Gastroesophageal sphincter (tissue), 4 donors: Measurements from ENCODE around the gene MACROD2. TPM values are rescaled to one million over a fixed set of nuclear protein-coding genes. Genes with fewer than 3 reads are reported as not detected.
A peak's percentile ranks its signal among the peaks of the same experiment; 100 is the strongest.

Experiments
- ATAC-seq: fragments of 150-250 bp; one replicate; pipeline ENCODE4 v1.9.1; 2016; ENCODE audit warnings: mild to moderate bottlenecking, moderate library complexity
- H3K27ac ChIP-seq, 4 donors: fragments of 200-600 bp; sonication (generic) in 3 of 4; 1 replicate in 3 of 4; 2 replicates in 1 of 4; pipeline ENCODE4 v1.5.1; 2016 to 2019
- H3K27me3 ChIP-seq: fragments of 200-600 bp; sonication (generic); one replicate; pipeline ENCODE4 v1.5.1; 2019
- H3K36me3 ChIP-seq, 2 donors: fragments of 200-600 bp; sonication (generic); one replicate each; pipeline ENCODE4 v1.5.1; 2019; ENCODE audit warnings: control low read depth in 1 of 2
- H3K4me1 ChIP-seq, 3 donors: fragments of 200-600 bp; sonication (generic); 1 replicate in 2 of 3; 2 replicates in 1 of 3; pipeline ENCODE4 v1.5.1; 2016 to 2019; ENCODE audit warnings: control low read depth in 2 of 3
- H3K4me3 ChIP-seq, 2 donors: fragments of 200-600 bp; sonication (generic); one replicate each; pipeline ENCODE4 v1.5.1; 2019; ENCODE audit warnings: mild to moderate bottlenecking in 1 of 2, moderate library complexity in 1 of 2
- H3K9me3 ChIP-seq, 3 donors: fragments of 200-600 bp; sonication (generic); one replicate each; pipeline ENCODE4 v1.5.1; 2017 to 2019; ENCODE audit warnings: control low read depth in 2 of 3
- CTCF ChIP-seq, 4 experiments: fragments of 200-600 bp in 2 of 4; fragments of 450-650 bp in 2 of 4; sonication (generic) in 1 of 4; IDR thresholded peaks; one replicate each; pipeline ENCODE4 v1.5.1; 2017 to 2019; ENCODE audit warnings: antibody characterized with exemption in 4 of 4, mild to moderate bottlenecking in 2 of 4, moderate library complexity in 2 of 4
- EP300 ChIP-seq: sonication (generic); formaldehyde crosslinking; IDR thresholded peaks from one replicate; pipeline ENCODE4 v1.6.1; 2017; ENCODE audit warnings: antibody characterized with exemption, mild to moderate bottlenecking
- POLR2A ChIP-seq, 2 donors: fragments of 450-650 bp; IDR thresholded peaks; one replicate each; pipeline ENCODE4 v1.6.1; 2017; ENCODE audit warnings: antibody characterized with exemption in 2 of 2, mild to moderate bottlenecking in 2 of 2, moderate library complexity in 1 of 2
- POLR2AphosphoS5 ChIP-seq: sonication (generic); formaldehyde crosslinking; IDR thresholded peaks from one replicate; pipeline ENCODE4 v1.6.1; 2017; ENCODE audit warnings: antibody characterized with exemption
- WGBS, 2 donors: methylation state at CpG; one replicate each; pipeline ENCODE4 v1.1.5; 2018; ENCODE audit warnings: low coverage in 1 of 2; 5-methylcytosine and 5-hydroxymethylcytosine counted together
- total RNA-seq, 4 donors: library from RNA; depleted of rRNA; stranded (reverse); fragments of >200 nt; gene quantifications; one replicate each; pipeline ENCODE4 v1.1.0, GENCODE V29; 2016

The MACROD2 gene
- total RNA-seq, 4 donors from 2014 or later: 4.0 to 12.1 (median 7.4) TPM

- H3K4me1 ChIP-seq: no peaks in the 10 kb centered on the region
- no peak for ATAC-seq
- no peak overlapping the region for H3K27ac ChIP-seq
- WGBS, 2 donors: 92 to 94% methylated on average over 2 of the region's 2 CpGs
- no peaks in the 10 kb centered on the region for H3K9me3 ChIP-seq
- TF ChIP-seq CTCF (IDR thresholded peaks at IDR 0.05) (no peak), POLR2A (IDR thresholded peaks at IDR 0.05) (no peak), EP300 (no peak), POLR2AphosphoS5 (no peak)
- H3K36me3 ChIP-seq: no peaks in the 10 kb centered on the region
- no peak overlapping the region for H3K4me3 ChIP-seq
- H3K27me3 ChIP-seq: no peaks in the 10 kb centered on the region
Measured at GRCh38 chr20:14910126-14910525, 914.8 kb downstream of the MACROD2 start.

GRCh38 chr20:14913896-14914620, 918.7 kb downstream of the MACROD2 start:
- no peak overlapping the region for H3K4me3 ChIP-seq
- no peak overlapping the region for H3K27ac ChIP-seq
- peaks cover 0 to 6% (median 0%) of the 10 kb centered on the region in 3 donors for H3K4me1 ChIP-seq
- 63 to 88% methylated on average over 6 of the region's 6 CpGs for WGBS, 2 donors
- TF ChIP-seq EP300 (no peak), POLR2A (IDR thresholded peaks at IDR 0.05) (no peak), POLR2AphosphoS5 (no peak), CTCF (IDR thresholded peaks at IDR 0.05) (no peak)
- H3K27me3 ChIP-seq: no peaks in the 10 kb centered on the region
- H3K9me3 ChIP-seq: no peaks in the 10 kb centered on the region
- ATAC-seq: no peak
- no peaks in the 10 kb centered on the region for H3K36me3 ChIP-seq

- no peak overlapping the region for H3K4me3 ChIP-seq
- H3K27ac ChIP-seq: no peak overlapping the region
- ATAC-seq: no peak
- WGBS, 2 donors: 69 to 70% methylated on average over 2 of the region's 2 CpGs
- H3K9me3 ChIP-seq: no peaks in the 10 kb centered on the region
- no peaks in the 10 kb centered on the region for H3K36me3 ChIP-seq
- peaks cover 0 to 6% (median 0%) of the 10 kb centered on the region in 3 donors for H3K4me1 ChIP-seq
- no peaks in the 10 kb centered on the region for H3K27me3 ChIP-seq
- TF ChIP-seq CTCF (IDR thresholded peaks at IDR 0.05): no peak
- no peak for TF ChIP-seq EP300
- TF ChIP-seq POLR2A (IDR thresholded peaks at IDR 0.05): no peak
- no peak for TF ChIP-seq POLR2AphosphoS5
Measured at GRCh38 chr20:14914633-14915032, 919.3 kb downstream of the MACROD2 start.

GRCh38 chr20:14915356-14915755, 920.0 kb downstream of the MACROD2 start:
- Histone ChIP-seq H3K36me3 (no peaks in the 10 kb centered on the region), H3K27me3 (no peaks in the 10 kb centered on the region), H3K9me3 (no peaks in the 10 kb centered on the region), H3K4me1 (peaks cover 0 to 6% (median 0%) of the 10 kb centered on the region in 3 donors), H3K4me3 (peak overlapping the region in 1 of 2 donors; percentile 13), H3K27ac (no peak overlapping the region)
- ATAC-seq: no peak
- WGBS, 2 donors: 27% methylated on average over 6 of the region's 8 CpGs
- TF ChIP-seq CTCF (IDR thresholded peaks at IDR 0.05) (no peak), POLR2AphosphoS5 (no peak), EP300 (no peak), POLR2A (IDR thresholded peaks at IDR 0.05) (no peak)

- H3K9me3 ChIP-seq: no peaks in the 10 kb centered on the region
- WGBS, 2 donors: 84 to 89% methylated on average over 4 of the region's 4 CpGs
- H3K27ac ChIP-seq: no peak overlapping the region
- H3K36me3 ChIP-seq: no peaks in the 10 kb centered on the region
- TF ChIP-seq POLR2AphosphoS5 (no peak), POLR2A (IDR thresholded peaks at IDR 0.05) (no peak), CTCF (IDR thresholded peaks at IDR 0.05) (no peak), EP300 (no peak)
- peaks cover 0 to 6% (median 0%) of the 10 kb centered on the region in 3 donors for H3K4me1 ChIP-seq
- H3K4me3 ChIP-seq: no peak overlapping the region
- H3K27me3 ChIP-seq: no peaks in the 10 kb centered on the region
- no peak for ATAC-seq
Measured at GRCh38 chr20:14916360-14916920, 921.1 kb downstream of the MACROD2 start.
